Activated CD4-positive, alpha-beta T cell treated with anti-CD3 and anti-CD28 coated beads for 1 hour (primary cell): ENCODE results near the gene TIAM1.

ENCODE experiments used
- DNase-seq: peaks from one replicate; pipeline ENCODE4 v3.0.0-alpha.2; 2020

The TIAM1 gene

GRCh38 chr21:31159808-31160207, 184.3 kb downstream of the TIAM1 start:
- DNase-seq, result no peak

- DNase-seq, result no peak
Observed at GRCh38 chr21:31158789-31159581, 185.1 kb downstream of the TIAM1 start.

DNA sequence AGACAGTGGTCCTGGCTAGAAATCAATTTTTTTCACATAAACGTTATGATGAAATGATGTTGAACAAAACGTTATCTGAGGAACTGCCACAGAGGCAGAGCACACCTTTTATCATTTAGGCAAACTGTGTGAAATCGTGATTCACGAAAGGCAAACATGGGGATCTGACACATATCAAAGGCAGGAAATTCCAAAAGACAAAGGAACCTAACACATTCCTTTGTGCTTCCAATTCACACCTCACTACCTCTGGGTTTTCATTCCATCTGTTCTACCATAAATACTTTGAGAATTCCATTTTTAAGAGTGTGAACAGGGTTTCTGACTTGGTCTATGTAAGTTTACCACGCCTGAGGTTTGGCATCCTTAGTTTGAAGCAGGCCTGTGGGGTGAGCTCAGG, 186.3 kb downstream of the TIAM1 start:
- DNase-seq, result no peak

GRCh38 chr21:31156662-31157061, 187.4 kb downstream of the TIAM1 start:
- no peak for DNase-seq

DNA sequence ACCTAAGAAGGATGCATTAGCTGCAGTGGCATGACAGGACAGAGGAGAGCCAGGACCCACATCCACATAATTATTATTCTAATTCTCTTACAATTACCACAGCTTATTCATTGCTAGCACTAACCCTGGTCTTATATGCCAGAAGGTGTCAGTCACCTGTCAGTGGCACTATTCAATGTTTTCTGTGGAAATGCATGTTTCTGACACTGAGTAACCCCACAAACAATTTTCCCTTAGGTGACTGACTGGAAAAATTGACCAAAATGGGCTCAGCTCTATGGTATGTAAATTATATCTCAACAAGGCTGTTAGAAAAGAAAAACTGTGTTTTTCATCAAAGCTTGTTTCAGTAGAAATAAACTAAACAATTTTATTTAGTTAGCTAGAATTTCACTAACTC, 187.9 kb downstream of the TIAM1 start:
- DNase-seq, result no peak

GRCh38 chr21:31151156-31152045, 192.7 kb downstream of the TIAM1 start:
- DNase-seq, result no peak

DNA sequence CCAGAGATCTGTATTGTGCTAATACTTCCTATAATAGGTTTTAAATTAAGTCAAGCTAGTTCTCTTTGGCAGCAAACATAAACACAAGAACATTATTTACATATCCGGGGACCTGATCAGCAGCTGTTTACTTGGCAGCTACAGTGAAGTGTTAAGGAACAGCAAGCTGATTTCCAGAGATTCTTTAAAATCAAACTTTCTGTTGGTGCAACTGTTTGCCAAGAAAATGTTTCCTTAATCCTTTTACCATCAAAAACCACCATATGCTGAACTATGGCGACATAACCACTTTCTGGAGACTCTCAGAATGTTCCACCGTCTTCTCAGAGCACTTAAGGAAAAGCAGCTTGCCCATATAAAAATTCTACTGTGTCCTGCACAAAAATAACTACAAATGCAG, 198.8 kb downstream of the TIAM1 start:
- no peak for DNase-seq

GRCh38 chr21:31143036-31143435, 201.0 kb downstream of the TIAM1 start:
- no peak for DNase-seq

GRCh38 chr21:31142600-31142999, 201.5 kb downstream of the TIAM1 start:
- no peak for DNase-seq

- DNase-seq, result no peak
Observed at GRCh38 chr21:31141389-31142000, 202.6 kb downstream of the TIAM1 start.

GRCh38 chr21:31140676-31141075, 203.4 kb downstream of the TIAM1 start:
- no peak for DNase-seq

GRCh38 chr21:31140025-31140424, 204.0 kb downstream of the TIAM1 start:
- DNase-seq, result no peak

GRCh38 chr21:31137960-31138359, 206.1 kb downstream of the TIAM1 start:
- no peak for DNase-seq

DNA sequence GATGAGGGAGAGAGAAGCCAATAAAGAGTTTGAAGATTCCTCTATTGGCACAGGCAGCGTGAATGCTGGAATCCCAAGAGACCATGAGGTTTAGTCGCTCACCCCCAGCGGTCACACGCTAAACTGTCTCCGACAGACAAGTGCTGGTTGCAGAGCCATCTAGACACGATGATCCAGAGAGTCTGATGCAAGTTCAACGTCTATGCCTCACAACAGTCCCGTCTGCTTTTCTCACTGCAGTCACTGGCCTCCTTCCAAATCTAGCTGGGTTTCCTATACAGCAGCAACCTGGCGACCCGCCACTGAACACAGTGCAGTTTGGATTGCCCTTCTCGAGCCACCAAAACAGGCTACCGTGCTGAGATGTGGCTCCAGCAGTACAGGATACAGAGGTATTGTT, 207.2 kb downstream of the TIAM1 start:
- DNase-seq, result no peak

DNA sequence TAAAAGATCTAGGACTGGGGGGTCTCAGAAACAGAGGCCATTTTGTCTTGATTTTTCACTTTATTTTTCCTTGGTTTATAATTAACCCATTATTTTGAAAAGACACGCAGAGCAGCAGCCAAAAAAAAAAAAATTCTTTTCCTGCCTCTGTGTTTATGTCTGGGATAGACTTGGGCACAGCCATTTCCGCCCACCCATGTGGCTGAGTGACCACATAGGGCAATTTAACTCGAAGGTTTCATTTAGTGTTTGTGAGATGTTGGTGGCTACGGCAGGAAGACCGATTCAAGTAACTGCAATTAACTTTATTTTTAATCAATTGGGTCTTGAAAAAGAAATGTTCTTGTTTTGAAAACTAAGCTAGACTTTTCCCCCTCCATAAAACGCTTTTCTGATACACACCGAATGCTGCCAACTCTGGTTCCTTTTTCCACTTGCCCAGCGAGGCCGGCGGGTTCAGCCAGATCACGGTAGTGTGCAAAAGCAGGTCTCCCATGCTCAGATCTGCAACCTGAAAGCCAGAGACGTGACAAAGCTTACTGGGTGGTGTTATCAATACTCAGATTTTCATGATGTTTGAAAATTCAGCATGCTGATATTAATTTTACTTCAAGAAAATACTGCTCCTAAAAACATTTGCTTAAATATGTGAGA, 208.4 kb downstream of the TIAM1 start:
- DNase-seq, result no peak

DNA sequence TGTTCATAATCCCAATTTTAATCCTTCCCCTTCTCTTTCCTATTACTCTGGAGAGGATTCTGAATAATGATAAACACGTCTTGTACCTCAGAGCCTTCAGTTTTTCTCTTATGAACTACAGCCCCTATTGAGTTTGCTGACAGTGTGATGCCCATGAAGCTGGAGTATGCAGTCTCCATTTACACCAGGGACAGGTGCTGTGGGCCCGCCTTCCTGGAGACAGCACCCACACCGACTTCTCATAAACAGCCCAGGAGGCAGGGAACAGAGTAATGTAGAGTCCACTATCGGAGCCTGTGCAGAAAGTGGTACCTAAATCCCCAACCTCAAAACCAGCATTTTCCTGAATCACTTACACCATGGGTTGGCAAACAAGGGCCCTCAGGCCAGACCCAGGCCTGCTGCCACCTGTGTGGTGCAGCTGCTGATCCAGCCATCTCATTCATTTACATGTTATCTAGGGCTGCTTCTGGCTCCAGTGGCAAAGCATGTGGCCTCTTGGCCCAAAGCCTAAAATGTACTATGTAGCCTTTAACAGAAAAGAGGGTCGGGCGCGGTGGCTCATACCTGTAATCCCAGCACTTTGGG, 210.7 kb downstream of the TIAM1 start:
- DNase-seq, result no peak

DNA sequence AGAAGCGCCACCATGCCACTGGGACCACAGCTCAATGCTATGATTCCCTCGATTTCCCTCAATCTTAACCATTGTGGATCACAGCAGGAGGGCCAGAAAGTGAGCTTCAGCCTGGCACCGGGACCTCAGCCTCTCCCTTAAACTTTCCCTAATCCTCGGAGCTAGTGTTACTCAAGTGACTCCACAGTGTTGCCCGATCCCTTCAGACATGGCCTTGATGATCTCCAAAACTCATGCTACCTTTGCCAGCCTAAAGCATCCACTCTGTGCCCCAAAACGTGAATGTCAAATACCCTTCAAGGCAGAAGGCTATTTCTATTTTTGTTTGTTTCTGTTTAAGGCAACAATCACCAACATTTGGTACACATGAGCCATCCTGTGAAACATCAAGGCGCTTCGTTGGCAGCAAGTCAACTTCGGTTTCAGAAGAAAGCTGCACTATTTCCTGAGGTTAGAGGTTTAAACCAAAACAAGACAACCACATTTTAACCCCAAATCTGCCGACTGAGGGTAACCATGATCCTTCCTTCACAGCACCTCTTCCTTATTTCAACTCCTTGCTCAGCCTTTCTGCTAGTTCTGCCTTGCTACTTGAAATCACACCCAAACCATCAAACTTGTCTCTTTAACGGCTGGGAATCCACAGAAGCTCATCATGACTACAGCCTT, 211.4 kb downstream of the TIAM1 start:
- peak; percentile 51 for DNase-seq

DNA sequence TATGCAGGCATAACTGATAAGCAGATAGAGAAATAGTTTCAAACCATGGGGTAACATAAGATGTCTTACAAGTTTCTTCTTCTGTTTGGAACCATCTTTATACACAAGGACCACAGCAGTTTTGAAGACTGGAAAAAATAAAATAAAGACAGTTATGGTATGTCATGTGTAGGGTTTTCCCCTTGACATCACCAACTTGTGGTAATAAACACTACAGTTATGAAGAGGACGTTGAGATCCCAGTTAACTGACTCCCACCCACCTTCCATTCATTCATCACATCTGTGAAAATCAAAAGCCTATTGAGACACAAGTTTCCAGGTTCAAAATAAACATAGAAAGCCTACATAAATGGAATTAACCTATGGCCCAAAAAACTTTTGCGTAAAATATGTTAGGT, 213.2 kb downstream of the TIAM1 start:
- DNase-seq, result no peak

DNA sequence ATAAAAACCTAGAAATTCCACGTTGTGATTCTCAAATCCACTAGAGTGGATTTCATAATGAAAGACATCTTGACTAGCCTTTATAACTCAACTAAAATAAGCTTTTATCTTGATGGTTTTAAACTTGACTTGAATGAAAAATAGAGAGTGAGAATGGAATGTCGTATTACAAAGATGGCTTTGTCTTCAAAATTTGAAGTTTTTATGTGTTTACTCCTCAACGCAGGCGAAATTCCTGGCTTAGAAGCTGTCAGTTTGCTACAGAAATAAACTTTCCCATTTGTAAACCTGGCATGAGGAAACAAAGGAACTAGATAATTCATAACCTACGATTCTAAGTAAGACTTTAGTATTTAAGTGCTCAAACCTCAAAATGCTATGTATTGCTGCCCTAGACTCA, 215.8 kb downstream of the TIAM1 start:
- DNase-seq, result no peak

- DNase-seq, result no peak
Observed at GRCh38 chr21:31124010-31124409, 220.1 kb downstream of the TIAM1 start.

DNA sequence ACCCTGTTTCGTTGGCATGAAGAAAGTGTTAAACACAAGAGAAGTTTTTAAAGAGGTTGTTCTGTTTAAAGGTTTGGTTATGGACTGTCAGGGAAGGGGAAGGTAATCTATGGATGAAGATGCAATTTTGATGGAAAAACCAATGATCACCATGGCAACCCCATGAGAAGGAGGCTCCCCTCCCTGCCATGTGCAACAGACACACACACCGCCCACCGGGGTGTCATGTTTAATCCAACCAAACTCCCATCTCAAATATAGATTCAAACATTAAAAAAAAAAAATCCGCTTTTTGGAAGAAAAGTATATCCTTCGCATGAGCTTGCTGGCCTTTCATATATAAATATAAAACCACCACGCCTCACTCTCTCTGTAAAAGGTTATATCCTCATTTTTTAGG, 224.9 kb downstream of the TIAM1 start:
- DNase-seq, result no peak
